Prostate gland (tissue), 2 donors: ENCODE results near the gene ZNF213. TPM values are rescaled to one million over a fixed set of nuclear protein-coding genes. Genes with fewer than 3 reads are reported as not detected.
"Not testable (repeated sequence)": the region's sequence is repeated elsewhere in the genome, so short reads cannot be mapped to it uniquely, and the experiment has no call there.

ENCODE experiments used
- DNase-seq: peaks from one replicate; pipeline ENCODE4 v3.0.0-alpha.2; 2019; ENCODE audit warnings: low spot score
- H3K27ac ChIP-seq, 2 donors: fragments of 200-600 bp; sonication (generic); 2 replicates each; pipeline ENCODE4 v1.5.1; 2017 to 2019
- H3K27me3 ChIP-seq: fragments of 200-600 bp; sonication (generic); replicated peaks from 2 replicates; pipeline ENCODE4 v1.5.1; 2019; ENCODE audit not compliant: insufficient read depth
- H3K36me3 ChIP-seq, 2 donors: fragments of 200-600 bp; sonication (generic); 1 replicate in 1 of 2; 2 replicates in 1 of 2; pipeline versions ENCODE4 v1.5.1 to v1.8.1; 2017 to 2019
- H3K4me1 ChIP-seq: fragments of 200-600 bp; sonication (generic); replicated peaks from 2 replicates; pipeline ENCODE4 v1.5.1; 2019
- H3K4me3 ChIP-seq, 2 donors: fragments of 200-600 bp; sonication (generic); 2 replicates each; pipeline ENCODE4 v1.5.1; 2017 to 2019
- H3K9me3 ChIP-seq: fragments of 200-600 bp; sonication (generic); 2 replicates; pipeline ENCODE4 v1.5.1; 2017
- CTCF ChIP-seq, 4 experiments: fragments of 200-600 bp in 2 of 4; fragments of 450-650 bp in 2 of 4; sonication (generic) in 2 of 4; IDR thresholded peaks; 1 replicate in 3 of 4; 2 replicates in 1 of 4; pipeline ENCODE4 v1.5.1; 2016 to 2019; ENCODE audit warnings: antibody characterized with exemption in 4 of 4, mild to moderate bottlenecking in 2 of 4, moderate library complexity in 2 of 4
- POLR2A ChIP-seq: fragments of 450-650 bp; IDR thresholded peaks from one replicate; pipeline ENCODE4 v1.6.1; 2016; ENCODE audit warnings: antibody characterized with exemption, mild to moderate bottlenecking
- POLR2AphosphoS5 ChIP-seq: sonication (generic); formaldehyde crosslinking; IDR thresholded peaks from one replicate; pipeline ENCODE4 v1.6.1; 2017; ENCODE audit warnings: antibody characterized with exemption
- WGBS: methylation state at CpG from one replicate; pipeline ENCODE4 v1.1.5; 2018; 5-methylcytosine and 5-hydroxymethylcytosine counted together
- intact Hi-C: fragments of 100-400 bp; cut with DNase I; formaldehyde crosslinking; loops from one replicate; pipeline ENCODE4 v1.14.2; 2022
- total RNA-seq, 2 donors: library from RNA; depleted of rRNA; stranded (reverse); fragments of >200 nt; gene quantifications; one replicate each; pipeline ENCODE4 v1.1.0, GENCODE V29; 2016

ZNF213 gene
- total RNA-seq, 2 donors from 2014 or later, result 18.4 to 28.1 TPM

- no peaks in the 10 kb centered on the region for H3K36me3 ChIP-seq
- DNase-seq, result no peak
- 90% methylated on average over 37 of the region's 37 CpGs for WGBS
- TF ChIP-seq POLR2A (no peak), POLR2AphosphoS5 (no peak), CTCF (IDR thresholded peaks at IDR 0.05) (no peak)
- H3K4me3 ChIP-seq, result no peak overlapping the region
- intact Hi-C loops, result no loop called here
- no peaks in the 10 kb centered on the region for H3K4me1 ChIP-seq
- no peaks in the 10 kb centered on the region for H3K9me3 ChIP-seq
- H3K27ac ChIP-seq, result no peak overlapping the region
- H3K27me3 ChIP-seq, result peaks cover 6% of the 10 kb centered on the region
These were observed 29.5 kb downstream of the ZNF213 start for GRCh38 chr16:3164121-3164991.

GRCh38 chr16:3165111-3165822, 30.4 kb downstream of the ZNF213 start:
- no peak for TF ChIP-seq POLR2AphosphoS5
- TF ChIP-seq CTCF (IDR thresholded peaks at IDR 0.05), result no peak
- TF ChIP-seq POLR2A, result no peak
- Histone ChIP-seq H3K36me3 (no peaks in the 10 kb centered on the region), H3K4me1 (peaks cover 2% of the 10 kb centered on the region), H3K27me3 (peaks cover 6% of the 10 kb centered on the region), H3K9me3 (no peaks in the 10 kb centered on the region), H3K4me3 (no peak overlapping the region), H3K27ac (no peak overlapping the region)
- WGBS, result 91% methylated on average over 12 of the region's 12 CpGs
- intact Hi-C loops, result no loop called here
- no peak for DNase-seq

- intact Hi-C loops, result loop anchor here (2.0 kb wide), 1 partner anchor 106 kb away; no protein-coding TSS in a partner anchor
- TF ChIP-seq POLR2AphosphoS5 (no peak), POLR2A (no peak), CTCF (IDR thresholded peaks at IDR 0.05) (no peak)
- peaks cover 6% of the 10 kb centered on the region for H3K4me1 ChIP-seq
- no peak for DNase-seq
- no peak overlapping the region for H3K4me3 ChIP-seq
- whole genome bisulfite sequencing, result 24% methylated on average over 1 of the region's 1 CpG
- no peak overlapping the region for H3K27ac ChIP-seq
- H3K36me3 ChIP-seq, result no peaks in the 10 kb centered on the region
- H3K9me3 ChIP-seq, result no peaks in the 10 kb centered on the region
- H3K27me3 ChIP-seq, result peaks cover 6% of the 10 kb centered on the region
These were observed 31.7 kb downstream of the ZNF213 start for GRCh38 chr16:3166505-3166886.

- H3K27me3 ChIP-seq, intact Hi-C loops: not testable (repeated sequence)
These were observed 33.9 kb downstream of the ZNF213 start for GRCh38 chr16:3168729-3169128.

GRCh38 chr16:3170440-3171180, 35.8 kb downstream of the ZNF213 start:
- Histone ChIP-seq H3K9me3 (no peaks in the 10 kb centered on the region), H3K27me3 (peaks cover 25% of the 10 kb centered on the region), H3K27ac (no peak overlapping the region), H3K36me3 (no peaks in the 10 kb centered on the region), H3K4me1 (peaks cover 6% of the 10 kb centered on the region), H3K4me3 (no peak overlapping the region)
- intact Hi-C loops, result no loop called here
- DNase-seq, result no peak
- WGBS, result 2% methylated on average over 53 of the region's 53 CpGs
- TF ChIP-seq POLR2A (no peak), POLR2AphosphoS5 (no peak), CTCF (IDR thresholded peaks at IDR 0.05) (no peak)

More at GRCh38 chr16:3168729-3169128, 33.9 kb downstream of the ZNF213 start:
- H3K9me3 ChIP-seq, DNase-seq, H3K4me1 ChIP-seq, H3K4me3 ChIP-seq, H3K36me3 ChIP-seq, H3K27ac ChIP-seq: not testable (repeated sequence)
- 63% methylated on average over 7 of the region's 7 CpGs for WGBS
